ENCODE measurements around the gene STIM1. TPM values are rescaled to one million over a fixed set of nuclear protein-coding genes. Genes with fewer than 3 reads are reported as not detected.

STIM1 gene
- total RNA-seq, 4 donors from 2014 or later = 36.3 to 158 (median 46.1) TPM

- Histone ChIP-seq H3K4me3 (no peak overlapping the region), H3K4me1 (no peaks in the 10 kb centered on the region), H3K27me3 (no peaks in the 10 kb centered on the region), H3K27ac (no peak overlapping the region), H3K9me3 (no peaks in the 10 kb centered on the region), H3K36me3 (peaks cover 0 to 16% (median 0%) of the 10 kb centered on the region in 3 donors)
- no peak for DNase-seq
- TF ChIP-seq CTCF (IDR thresholded peaks at IDR 0.05) = no peak
- TF ChIP-seq POLR2A (IDR thresholded peaks at IDR 0.05) = no peak
These were observed 33.2 kb upstream of the STIM1 start for GRCh38 chr11:3822312-3822711.

- H3K27ac ChIP-seq = no peak overlapping the region
- H3K27me3 ChIP-seq = no peaks in the 10 kb centered on the region
- TF ChIP-seq POLR2A (IDR thresholded peaks at IDR 0.05) (no peak), CTCF (IDR thresholded peaks at IDR 0.05) (no peak)
- H3K4me3 ChIP-seq = no peak overlapping the region
- H3K4me1 ChIP-seq = no peaks in the 10 kb centered on the region
- H3K36me3 ChIP-seq = peaks cover 0 to 25% (median 0%) of the 10 kb centered on the region in 3 donors
- no peak for DNase-seq
- no peaks in the 10 kb centered on the region for H3K9me3 ChIP-seq
These were observed 32.2 kb upstream of the STIM1 start for GRCh38 chr11:3823303-3823702.

- Histone ChIP-seq H3K4me1 (no peaks in the 10 kb centered on the region), H3K36me3 (peaks cover 0 to 25% (median 0%) of the 10 kb centered on the region in 3 donors), H3K4me3 (no peak overlapping the region), H3K27me3 (no peaks in the 10 kb centered on the region), H3K27ac (peak overlapping the region in 2 of 4 donors; percentile 20 to 27), H3K9me3 (no peaks in the 10 kb centered on the region)
- no peak for DNase-seq
- TF ChIP-seq POLR2A (IDR thresholded peaks at IDR 0.05) (no peak), CTCF (IDR thresholded peaks at IDR 0.05) (no peak)
These were observed 31.5 kb upstream of the STIM1 start for GRCh38 chr11:3823762-3824506.

GRCh38 chr11:3824714-3825472, 30.6 kb upstream of the STIM1 start:
- TF ChIP-seq POLR2A (IDR thresholded peaks at IDR 0.05) (no peak), CTCF (IDR thresholded peaks at IDR 0.05) (peak; percentile 71 to 88 (median 77))
- no peak overlapping the region for H3K4me3 ChIP-seq
- no peaks in the 10 kb centered on the region for H3K9me3 ChIP-seq
- H3K27me3 ChIP-seq = no peaks in the 10 kb centered on the region
- DNase-seq = peak; percentile 66 to 91 (median 88)
- no peaks in the 10 kb centered on the region for H3K4me1 ChIP-seq
- H3K27ac ChIP-seq = peak overlapping the region in 2 of 4 donors; percentile 20 to 27
- H3K36me3 ChIP-seq = peaks cover 0 to 33% (median 0%) of the 10 kb centered on the region in 3 donors

- Histone ChIP-seq H3K27me3 (no peaks in the 10 kb centered on the region), H3K27ac (peak overlapping the region in 1 of 4 donors; percentile 25), H3K4me1 (peaks cover 0 to 1% (median 0%) of the 10 kb centered on the region in 4 donors), H3K4me3 (no peak overlapping the region), H3K36me3 (peaks cover 0 to 40% (median 0%) of the 10 kb centered on the region in 3 donors), H3K9me3 (no peaks in the 10 kb centered on the region)
- no peak for TF ChIP-seq POLR2A (IDR thresholded peaks at IDR 0.05)
- no peak for TF ChIP-seq CTCF (IDR thresholded peaks at IDR 0.05)
- no peak for DNase-seq
These were observed 29.9 kb upstream of the STIM1 start for GRCh38 chr11:3825473-3826154.

All from Peyer's patch (tissue), 4 donors.